HG02763 (cell line): ENCODE results near the gene THRB.

Experiments
- ATAC-seq: cut with Tn5 transposase; IDR thresholded peaks from one replicate; pipeline ENCODE4 v1.9.1; 2021; ENCODE audit warnings: mild to moderate bottlenecking, moderate library complexity; ENCODE audit not compliant: unreplicated experiment

Gene THRB

GRCh38 chr3:24316887-24317383, 177.7 kb downstream of the THRB start:
- no peak for ATAC-seq

- no peak for ATAC-seq
These were observed 178.7 kb downstream of the THRB start for GRCh38 chr3:24315971-24316370.

GRCh38 chr3:24315356-24315755, 179.3 kb downstream of the THRB start:
- no peak for ATAC-seq

GRCh38 chr3:24311881-24312280, 182.8 kb downstream of the THRB start:
- ATAC-seq = no peak

DNA sequence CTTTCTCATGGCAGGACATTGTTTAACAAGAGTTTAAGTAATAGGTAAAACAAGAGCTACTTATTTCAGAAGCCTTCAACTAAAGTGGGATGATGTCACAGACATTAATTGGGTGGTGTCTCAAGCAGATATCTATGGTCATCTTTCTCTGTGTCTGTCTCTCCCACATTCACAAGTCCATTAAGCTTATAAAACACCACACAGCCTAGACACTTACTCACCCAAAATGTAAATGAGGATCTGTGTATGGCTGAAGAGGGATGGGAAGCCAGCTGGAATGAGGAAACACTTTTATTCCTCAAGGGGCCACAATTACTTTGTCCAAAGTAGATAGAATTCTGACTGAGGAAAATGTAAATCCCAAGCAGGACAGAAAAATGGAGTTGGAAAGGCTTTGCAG, 183.8 kb downstream of the THRB start:
- no peak for ATAC-seq

GRCh38 chr3:24306518-24306917, 188.1 kb downstream of the THRB start:
- no peak for ATAC-seq

DNA sequence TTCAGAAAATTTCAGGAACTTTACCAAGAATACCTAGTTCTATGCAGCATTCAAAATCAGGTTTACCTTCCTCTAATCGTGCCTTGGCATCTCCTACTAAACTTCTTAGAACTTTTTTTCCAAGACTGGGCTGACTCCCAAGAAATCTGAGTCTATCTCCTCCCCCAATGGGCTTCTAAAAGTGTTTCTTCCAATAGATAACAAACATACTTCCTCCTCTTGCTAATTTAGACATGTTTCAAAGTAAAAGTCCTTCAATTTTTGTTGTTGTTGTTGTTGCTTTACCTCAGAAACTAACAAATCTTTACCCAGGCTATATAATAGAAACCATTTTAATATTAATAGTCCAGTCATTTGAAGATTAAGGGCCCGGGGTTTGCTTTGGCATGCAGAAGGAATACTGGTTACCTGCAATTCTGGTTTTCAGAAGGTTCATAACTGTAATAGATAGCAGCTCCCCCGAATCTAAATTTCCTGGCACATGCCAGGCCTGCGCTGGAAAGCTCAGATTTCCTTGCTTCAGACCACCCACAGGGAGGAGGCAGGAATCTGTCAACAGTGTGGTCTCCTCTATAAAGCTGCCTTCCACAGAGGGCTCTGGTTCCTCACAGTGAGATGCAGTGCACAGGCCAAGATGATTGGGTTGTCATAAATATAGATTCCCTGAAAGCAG, 188.7 kb downstream of the THRB start:
- no peak for ATAC-seq

GRCh38 chr3:24303057-24303754, 191.4 kb downstream of the THRB start:
- ATAC-seq = no peak

- ATAC-seq = no peak
These were observed 192.3 kb downstream of the THRB start for GRCh38 chr3:24302396-24302795.

GRCh38 chr3:24300949-24301348, 193.7 kb downstream of the THRB start:
- no peak for ATAC-seq

DNA sequence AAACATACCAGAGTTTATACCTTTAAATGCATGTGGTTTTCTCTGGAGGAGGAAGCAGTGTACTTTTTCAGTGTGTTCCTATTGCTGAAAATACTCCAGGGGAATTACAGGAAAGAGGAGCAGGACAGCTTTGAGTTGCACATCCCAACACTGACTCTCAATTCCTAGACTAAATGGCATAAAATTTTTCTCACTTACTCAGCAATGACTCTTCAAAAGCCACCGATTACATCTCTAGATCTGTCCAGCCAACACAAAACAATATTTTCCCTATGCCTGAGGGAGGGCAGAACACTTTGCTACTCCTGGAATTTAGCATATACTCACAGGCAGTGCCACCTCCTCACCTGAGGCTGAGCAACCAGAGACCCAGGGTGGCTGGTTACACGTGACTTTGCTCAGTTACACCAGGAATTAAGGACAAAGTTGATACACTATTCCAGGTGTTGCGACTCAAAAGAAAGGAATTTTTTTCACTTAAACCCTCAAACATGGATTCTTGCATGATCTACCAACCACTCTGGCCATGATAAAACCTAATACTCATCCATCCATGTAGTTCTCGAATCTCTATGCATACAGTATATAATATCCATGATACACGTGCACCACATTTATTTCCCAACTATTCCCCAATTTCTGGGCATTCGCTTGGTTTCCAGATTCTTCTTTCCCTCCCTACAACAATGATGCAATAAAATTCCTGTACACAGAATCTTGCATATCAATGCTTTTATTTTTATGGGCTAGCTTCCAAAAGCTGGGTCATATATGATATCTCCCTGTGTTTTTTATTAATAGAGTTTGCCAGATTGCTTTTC, 194.6 kb downstream of the THRB start:
- ATAC-seq = no peak

DNA sequence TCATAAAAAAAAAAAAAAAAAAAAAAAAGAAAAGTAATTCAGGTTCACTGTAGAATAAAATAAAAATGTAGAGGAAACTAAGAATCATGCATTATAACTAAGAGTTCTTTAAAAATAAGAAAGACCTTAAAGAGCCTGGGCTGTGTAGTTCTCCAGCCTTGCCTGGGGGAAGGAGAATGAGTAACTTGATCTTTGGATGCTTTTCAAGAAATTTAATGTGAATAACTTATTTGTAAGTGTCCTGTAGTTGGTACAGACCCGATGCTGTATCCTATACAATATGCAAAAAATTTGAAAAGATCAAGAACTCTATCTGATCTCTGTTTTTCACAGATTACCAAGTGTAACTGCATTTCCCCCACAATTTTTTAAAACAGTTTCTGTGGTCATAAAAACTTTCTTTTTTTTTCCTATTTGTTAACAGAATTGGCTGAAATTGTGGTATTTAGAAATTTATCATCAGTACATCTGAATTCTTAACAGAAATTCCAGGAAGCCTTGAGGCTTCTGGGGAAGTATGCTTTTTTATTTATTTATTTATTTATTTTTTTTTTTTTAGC, 195.3 kb downstream of the THRB start:
- no peak for ATAC-seq

DNA sequence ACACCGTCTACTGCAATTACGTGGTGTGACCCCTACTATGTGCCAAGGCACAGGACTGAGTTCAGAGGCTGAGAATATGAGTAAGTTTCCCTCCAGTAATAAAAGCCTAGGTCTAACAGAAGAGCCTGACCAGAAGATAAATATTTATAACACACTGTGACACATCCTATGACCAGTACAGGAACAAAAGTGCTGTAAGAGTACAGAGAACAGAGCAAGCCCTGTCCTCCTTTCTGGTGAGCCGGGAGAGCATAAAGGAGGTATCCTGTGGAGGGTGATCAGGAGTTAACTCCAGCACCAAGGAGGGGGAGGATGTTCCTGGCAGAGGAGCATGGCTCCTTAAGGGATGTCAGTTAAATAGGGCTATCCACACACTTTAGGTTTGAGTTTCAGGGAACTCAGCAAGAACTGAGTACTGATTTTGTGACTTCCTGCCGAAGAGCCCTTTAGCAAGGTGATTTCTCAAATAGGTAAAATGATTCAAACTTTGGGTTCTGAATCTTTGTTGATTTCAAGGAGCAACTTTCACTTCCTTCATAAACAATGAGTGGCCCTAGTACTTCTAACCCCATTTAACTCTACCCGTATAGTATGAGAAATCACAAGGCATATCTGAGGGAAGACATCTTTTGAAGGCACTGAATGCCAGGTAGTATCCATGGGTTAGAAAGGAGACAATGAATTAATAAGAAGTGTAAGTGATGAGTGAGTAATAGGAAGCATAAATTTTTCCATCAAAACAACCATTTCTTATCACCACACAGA, 198.0 kb downstream of the THRB start:
- ATAC-seq = no peak

- ATAC-seq = no peak
These were observed 200.5 kb downstream of the THRB start for GRCh38 chr3:24294150-24294549.

DNA sequence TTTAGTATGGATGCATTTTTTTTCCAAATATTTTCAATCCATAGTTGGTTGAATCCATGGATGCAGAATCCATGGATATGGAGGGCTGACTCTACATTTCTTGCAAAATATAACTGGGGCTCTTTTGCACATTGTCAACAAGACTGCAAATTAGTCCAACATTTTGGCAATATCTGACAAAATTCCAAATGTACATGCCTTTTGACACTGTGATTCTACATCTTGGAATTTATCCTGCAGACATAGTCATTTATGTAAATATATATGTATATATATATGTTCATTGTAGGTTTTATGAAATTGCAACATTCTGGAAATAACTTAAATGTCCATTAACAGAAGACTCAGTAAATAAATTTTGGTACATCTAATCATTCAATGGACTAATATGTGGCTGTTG, 203.0 kb downstream of the THRB start:
- ATAC-seq = no peak

DNA sequence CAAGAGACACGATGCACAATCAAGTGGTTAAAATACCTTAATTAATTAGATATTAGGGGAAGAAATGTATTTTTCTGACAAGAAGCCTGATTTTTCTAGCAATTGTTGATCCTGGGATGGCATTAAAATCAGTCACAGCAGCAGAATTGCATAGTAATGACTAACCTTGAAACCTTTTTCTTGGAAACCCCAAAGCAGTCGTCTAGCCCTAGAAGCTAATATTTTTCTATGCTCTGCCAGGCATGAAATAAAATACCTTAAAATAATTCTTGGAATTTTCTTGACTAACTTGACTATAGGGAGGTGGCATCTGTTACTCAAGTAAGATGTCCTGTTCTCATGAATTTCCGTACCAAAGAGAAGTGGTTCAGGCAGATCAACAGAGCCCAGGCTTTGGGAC, 204.1 kb downstream of the THRB start:
- no peak for ATAC-seq

- no peak for ATAC-seq
These were observed 206.0 kb downstream of the THRB start for GRCh38 chr3:24288496-24289236.

DNA sequence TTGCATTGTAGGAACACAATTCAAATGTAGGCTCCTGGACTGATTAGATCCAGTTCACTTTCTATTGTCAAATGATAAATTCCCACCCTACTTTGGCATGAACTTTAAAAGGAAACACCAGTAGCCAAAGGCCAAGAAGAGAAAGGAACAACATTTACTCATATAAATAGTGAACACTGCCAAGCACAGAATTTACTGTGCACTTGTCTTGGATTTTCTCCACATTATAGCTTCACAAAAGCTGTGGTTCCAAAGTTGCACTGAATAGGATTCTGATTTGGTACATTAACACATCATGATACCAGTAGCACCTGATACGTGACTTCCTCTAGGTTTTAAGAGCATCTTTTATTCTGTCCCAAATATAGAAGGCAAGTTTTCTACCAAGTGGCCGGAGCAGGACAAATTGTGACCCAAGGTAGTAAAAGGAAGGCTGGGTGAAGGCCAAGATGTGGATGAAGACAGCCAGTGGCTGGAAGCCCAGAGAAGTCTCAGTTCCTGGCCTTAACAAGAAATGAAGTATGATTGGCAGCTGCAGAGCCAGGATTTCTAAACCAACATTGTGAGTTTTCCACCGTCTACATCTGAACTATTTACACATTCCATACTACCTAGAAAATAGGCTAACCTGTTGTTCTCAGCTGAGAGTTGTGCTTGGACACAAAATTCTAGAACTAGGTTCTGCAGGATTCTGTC, 206.7 kb downstream of the THRB start:
- ATAC-seq = no peak

GRCh38 chr3:24286405-24286804, 208.2 kb downstream of the THRB start:
- no peak for ATAC-seq
